Hematopoietic multipotent progenitor cell treated with erythropoietin and hydrocortisone succinate and interleukin-3 and kit ligand, for 4 days (in vitro differentiated cells): ENCODE data around the gene TMEM161A.
A peak's percentile ranks its signal among the peaks of the same experiment; 100 is the strongest.
"Not testable (repeated sequence)": the region's sequence is repeated elsewhere in the genome, so short reads cannot be mapped to it uniquely, and the experiment has no call there.

Source experiments
- DNase-seq: peaks from one replicate; pipeline ENCODE4 v3.0.0-alpha.2; 2015

The TMEM161A gene

DNA sequence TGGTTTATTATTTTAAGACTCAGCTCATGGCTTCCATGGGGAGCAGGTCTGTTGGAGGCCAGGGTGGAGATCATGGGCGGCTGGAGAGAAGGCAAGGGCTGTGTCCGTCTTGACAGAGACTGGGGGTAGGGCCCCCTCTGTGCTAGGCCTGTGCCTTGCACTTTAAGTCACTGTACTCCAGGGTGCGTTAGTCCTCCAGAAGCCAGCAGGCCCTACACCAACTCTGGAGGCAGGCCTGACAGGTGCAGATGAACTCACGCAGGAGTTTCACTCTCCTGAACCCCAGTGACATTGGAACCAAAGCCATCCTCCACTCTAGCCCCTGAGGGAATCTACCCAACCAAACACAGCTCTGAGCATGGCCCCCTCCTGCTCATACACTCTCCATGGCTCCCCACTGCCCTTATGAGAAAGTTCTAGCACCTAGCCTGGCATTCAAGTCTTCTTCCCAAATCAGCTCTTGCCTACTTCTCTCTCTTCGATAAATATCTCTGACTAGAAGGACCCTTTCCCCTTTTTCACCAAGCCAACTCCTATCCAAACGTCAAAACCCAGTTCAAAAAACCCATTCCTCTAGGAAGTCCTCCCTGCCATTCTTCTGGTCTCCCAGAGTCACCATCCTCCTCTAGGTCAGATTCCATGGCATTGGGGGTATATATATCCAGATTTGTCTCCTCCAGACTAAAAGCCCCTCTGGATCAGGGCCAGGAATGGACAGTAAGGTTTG lies 16.7 kb upstream of the TMEM161A start:
- no peak for DNase-seq

DNA sequence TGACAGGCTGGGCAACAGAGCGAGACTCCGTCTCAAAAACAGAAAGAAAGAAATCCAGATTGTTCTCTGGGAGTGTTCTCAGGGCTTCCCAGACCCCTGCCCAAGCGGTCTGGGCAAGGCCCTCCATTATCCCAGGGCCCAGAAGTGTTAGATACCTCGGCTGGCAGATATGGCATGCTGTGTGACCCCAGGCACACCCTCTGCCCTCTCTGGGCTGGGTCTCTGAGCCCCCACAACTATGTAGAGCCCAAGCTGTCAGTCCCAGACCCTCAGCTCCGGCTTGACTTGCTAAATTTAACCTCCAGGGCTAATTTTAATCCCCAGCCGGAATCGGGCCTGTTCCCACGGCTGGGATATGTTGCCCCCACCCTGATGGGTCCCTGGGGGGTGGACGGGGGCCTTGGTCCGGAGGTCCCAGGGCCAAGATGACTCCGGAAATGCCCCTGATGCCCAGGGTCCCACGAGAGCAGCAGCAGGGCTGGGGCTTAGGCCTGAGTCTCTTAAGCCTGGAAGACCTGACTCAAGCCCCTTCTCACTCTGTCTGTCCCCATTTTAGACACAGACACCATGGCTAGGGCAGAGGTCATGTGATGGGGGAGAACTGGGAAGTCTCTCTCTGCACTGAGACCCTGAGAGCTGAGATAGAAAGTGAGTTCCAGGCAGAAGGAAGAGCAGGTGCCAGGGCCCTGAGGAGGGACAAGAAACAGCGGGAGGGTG lies 14.5 kb upstream of the TMEM161A start:
- DNase-seq = no peak

DNA sequence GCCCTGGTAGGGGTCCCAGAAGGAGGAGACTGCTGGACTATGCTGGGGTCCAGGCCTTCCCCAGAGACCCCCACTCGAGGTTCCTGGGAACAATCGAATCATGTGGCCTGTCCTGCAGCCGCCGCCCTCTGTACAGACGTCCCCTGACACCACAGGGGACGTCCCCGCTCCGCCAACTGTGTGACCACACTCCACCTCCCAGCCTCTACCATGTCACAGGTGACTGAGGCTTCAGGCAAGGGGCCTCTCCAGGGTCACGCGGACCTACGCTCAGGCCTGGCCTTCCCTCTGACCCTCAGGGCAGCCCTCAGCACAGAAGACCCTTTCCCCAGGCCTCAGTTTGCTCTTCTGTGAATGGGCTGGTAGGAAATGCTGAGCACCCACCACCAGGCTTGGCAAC lies 13.1 kb upstream of the TMEM161A start:
- no peak for DNase-seq

DNA sequence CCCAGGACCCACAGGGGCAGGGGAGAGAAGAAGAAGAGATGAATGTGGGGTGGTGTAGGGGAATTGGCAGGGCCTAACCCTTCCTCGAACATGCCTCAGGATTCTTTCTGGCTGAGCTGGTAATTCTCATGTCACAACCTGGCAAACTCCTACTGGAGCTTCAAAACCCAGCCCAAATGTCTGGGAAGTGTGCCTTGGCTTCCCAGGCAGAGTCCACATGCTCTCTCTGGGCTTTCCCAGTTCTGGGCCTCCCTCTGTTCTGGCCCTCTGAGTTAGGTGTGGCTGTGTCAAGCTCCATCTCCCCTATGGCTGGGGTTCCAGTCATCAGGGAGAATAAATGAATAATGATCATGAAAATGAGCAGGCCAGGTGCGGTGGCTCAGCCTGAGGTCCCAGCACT lies 11.2 kb upstream of the TMEM161A start:
- no peak for DNase-seq

DNA sequence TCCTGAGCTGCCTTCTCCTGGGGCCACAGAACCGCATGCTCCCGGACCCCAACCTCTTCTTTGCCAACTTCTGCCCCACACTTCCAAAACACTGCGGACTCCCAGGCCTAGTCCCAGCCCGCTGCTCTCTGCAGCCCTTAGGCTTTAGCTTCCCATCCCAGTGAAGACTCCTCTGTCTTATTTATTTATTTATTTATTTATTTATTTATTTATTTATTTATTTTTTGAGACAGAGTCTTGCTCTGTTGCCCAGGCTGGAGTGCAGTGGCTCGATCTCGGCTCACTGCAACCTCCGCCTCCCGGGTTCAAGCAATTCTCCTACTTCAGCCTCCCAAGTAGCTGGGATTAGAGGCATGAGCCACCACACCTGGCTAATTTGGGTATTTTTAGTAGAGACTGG lies 10.2 kb upstream of the TMEM161A start:
- not testable (repeated sequence) for DNase-seq

- DNase-seq = no peak
Measured at GRCh38 chr19:19147344-19147743, 9.1 kb upstream of the TMEM161A start.

- DNase-seq = no peak
Measured at GRCh38 chr19:19146865-19147264, 8.6 kb upstream of the TMEM161A start.

GRCh38 chr19:19145684-19146608 lies 7.7 kb upstream of the TMEM161A start:
- DNase-seq = peak; percentile 87

GRCh38 chr19:19145281-19145680 lies 7.0 kb upstream of the TMEM161A start:
- no peak for DNase-seq

GRCh38 chr19:19142347-19142746 lies 4.1 kb upstream of the TMEM161A start:
- no peak for DNase-seq

GRCh38 chr19:19140476-19140875 lies 2.2 kb upstream of the TMEM161A start:
- no peak for DNase-seq

GRCh38 chr19:19139876-19140229 lies 1.6 kb upstream of the TMEM161A start:
- no peak for DNase-seq

- DNase-seq = peak; percentile 32
Measured at GRCh38 chr19:19137556-19138108, 646 bp downstream of the TMEM161A start.

DNA sequence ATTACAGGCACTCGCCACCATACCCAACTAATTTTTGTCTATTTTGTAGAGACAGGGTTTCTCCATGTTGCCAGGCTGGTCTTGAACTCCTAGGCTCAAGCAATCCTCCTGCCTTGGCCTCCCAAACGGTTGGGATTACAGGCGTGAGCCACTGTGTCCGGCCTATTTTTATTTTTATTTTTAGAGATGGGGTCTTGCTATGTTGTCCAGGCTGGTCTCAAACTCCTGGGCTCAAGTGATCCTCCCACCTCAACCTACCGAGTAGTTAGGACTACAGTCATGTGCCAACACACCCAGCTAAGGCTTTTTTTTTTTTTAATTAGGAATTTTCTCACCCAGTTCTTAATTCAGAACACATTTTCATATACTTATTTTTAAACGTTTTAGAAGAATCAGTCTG lies 2.6 kb downstream of the TMEM161A start:
- not testable (repeated sequence) for DNase-seq

- peak; percentile 77 for DNase-seq
Measured at GRCh38 chr19:19134687-19135158, 3.6 kb downstream of the TMEM161A start.

- DNase-seq = no peak
Measured at GRCh38 chr19:19133985-19134384, 4.3 kb downstream of the TMEM161A start.

DNA sequence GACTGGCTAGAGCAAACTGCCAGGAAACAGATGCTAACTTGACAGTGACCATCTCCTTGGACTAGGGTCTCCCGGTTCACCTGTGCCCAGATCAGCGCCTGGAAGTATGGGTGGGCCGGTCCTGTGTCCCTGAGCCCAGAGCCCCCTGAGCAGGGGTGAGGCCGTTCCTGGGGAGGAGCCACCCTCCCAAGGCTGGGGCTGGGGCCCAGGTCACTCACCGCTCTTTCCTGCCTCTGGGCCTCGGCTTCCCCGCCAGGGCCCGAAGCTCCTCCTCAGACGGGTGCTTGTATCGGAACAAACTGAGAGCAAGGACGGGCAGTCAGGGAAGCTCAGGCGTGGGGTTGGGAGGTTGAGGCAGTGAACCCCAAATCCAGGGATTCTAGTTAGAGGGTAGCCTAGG lies 5.4 kb downstream of the TMEM161A start:
- no peak for DNase-seq

DNA sequence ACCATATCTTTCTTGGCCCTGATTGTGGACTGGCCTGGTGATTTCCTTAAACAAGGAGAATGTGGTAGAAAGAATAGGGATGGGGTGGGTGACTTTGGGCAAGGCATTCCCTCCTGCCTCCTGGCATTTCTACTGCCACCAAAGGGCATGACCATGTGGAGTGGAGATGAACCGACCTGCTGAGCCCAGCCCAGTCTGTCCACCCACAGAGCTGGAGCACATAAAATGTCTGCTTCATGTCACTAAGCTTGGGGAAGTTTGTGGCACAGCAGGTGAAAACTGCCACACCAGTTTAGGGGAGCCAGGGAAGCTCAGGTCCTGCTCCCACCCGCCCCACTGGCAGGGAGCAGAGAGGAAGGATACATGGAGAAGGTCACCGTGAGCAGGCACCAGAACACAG lies 6.3 kb downstream of the TMEM161A start:
- no peak for DNase-seq

DNA sequence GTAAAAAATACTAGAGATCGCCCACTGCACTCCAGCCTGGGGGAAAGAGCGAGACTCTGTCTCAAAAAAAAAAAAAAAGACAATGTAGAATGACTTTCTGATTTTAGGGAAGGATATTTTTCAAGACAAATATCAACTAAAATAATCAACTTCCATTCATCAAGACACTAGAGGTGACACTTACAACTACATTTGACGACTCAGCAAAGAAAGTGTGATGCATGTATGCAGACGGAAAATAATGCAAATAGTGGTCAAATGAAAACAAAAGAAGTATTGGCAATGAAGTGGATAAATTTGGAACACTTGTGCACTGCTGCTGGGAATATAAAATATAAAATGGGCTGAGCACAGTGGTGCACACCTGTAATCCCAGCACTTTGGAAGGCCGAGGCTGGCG lies 12.2 kb downstream of the TMEM161A start:
- DNase-seq = no peak

GRCh38 chr19:19123386-19123785 lies 14.9 kb downstream of the TMEM161A start:
- DNase-seq = no peak

DNA sequence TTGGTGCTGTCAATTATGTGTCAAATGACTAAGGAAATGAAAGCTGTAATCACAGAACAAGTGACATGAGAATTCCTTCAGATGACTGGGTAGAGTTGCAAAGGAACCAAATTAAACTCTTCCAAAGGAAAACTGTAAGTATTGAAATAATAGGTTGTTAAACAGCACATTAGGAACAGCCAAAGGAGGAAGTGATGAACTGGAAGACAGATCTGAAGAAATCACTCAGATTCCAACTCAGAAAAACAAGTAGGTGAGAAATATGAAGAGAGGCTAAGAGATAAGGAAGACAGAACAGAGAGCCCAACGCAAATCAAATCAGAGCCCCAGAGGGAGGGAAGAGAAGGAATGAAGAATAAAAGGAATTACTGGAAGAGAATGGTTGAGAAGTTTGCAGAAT lies 15.4 kb downstream of the TMEM161A start:
- DNase-seq = no peak

DNA sequence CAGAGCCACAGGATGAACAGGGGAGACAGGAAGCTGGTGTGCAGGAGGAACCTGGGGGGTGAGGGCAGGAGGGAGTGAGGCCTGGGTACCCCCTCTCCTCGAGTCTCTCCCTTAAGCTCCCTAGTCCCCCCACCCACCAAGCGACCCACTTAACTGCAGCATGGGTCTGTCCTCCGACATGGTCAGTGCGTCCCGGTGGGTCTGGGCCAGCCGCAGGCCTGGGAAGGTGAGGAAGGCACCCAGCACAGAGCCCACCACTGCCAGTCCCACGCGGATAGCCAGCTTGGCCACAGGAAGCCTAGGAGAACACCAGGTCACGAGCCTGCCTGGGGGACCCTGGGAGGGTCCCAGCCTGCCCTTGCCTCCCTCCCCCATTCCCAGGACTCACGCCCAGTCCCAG lies 16.9 kb downstream of the TMEM161A start:
- DNase-seq = no peak
